Erythroblast (primary cell): ENCODE measurements around the gene TLR2.

Experiments
- GATA1 ChIP-seq: IDR thresholded peaks from 2 replicates; pipeline ENCODE4 v1.6.1; 2011; ENCODE audit warnings: low read depth, mild to moderate bottlenecking, control low read depth, low read length, moderate library complexity
- POLR2A ChIP-seq: IDR thresholded peaks from 2 replicates; pipeline ENCODE4 v1.6.1; 2011; ENCODE audit warnings: mild to moderate bottlenecking, low read length

DNA sequence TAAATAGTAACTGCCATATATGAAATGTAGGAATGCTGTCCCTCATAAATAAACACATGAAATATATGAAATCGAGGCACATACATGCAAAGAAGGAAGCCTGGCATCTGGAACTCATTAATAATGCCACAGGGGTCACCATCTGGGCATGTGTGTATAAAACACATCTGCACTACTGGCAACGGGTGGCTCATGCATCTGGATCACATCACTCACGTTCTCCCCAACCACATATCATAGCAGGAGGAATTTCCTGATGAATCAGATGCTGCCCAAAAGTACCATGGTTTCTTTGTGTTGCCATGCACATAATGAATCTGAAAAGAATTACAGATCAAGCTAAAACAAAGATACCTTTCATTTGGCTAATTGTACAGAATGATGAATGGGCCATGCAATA, 47.2 kb downstream of the TLR2 start:
- TF ChIP-seq POLR2A (no peak), GATA1 (no peak)
